K562 treated with DMSO at 1 percent for 48 hours (cell line): ENCODE data around the gene WDR75. TPM values are rescaled to one million over a fixed set of nuclear protein-coding genes. Genes with fewer than 3 reads are reported as not detected.

Experiments
- total RNA-seq: library from RNA; unstranded; fragments of 300-600 nt; gene quantifications from 2 replicates; pipeline ENCODE4 v1.2.3, GENCODE V29; 2022; ENCODE audit warnings: low replicate concordance; ENCODE audit errors: extremely low read depth

The WDR75 gene
- not detected in 2 replicates for total RNA-seq

GRCh38 chr2:189440947-189441708 is at the start of gene WDR75:
Gene WDR75 (plus strand): TSS chr2:189441474. CDS start chr2:189441493, 19 bp downstream.

Other genes with a start within 250 kb of the WDR75 start
- gene SLC40A1, start 139.3 kb downstream of the WDR75 start, total RNA-seq: not detected in 2 replicates
- gene ASNSD1, start 220.0 kb downstream of the WDR75 start, total RNA-seq: not detected in 2 replicates
- not detected in 2 replicates for gene ANKAR, start 233.2 kb downstream of the WDR75 start, total RNA-seq